Endothelial cell of hepatic sinusoid (primary cell): ENCODE measurements around the gene PREP.
"Not testable (repeated sequence)": the region's sequence is repeated elsewhere in the genome, so short reads cannot be mapped to it uniquely, and the experiment has no call there.

ENCODE experiments used
- in situ Hi-C: cut with HindIII; loops from 2 replicates; pipeline ENCODE4 v1.10.0; 2017; ENCODE audit warnings: low sequenced_read_pairs

The PREP gene

GRCh38 chr6:105402939-105403935, at the start of gene PREP:
Gene PREP (minus strand): TSS chr6:105403082. CDS start chr6:105402891, 191 bp downstream.
- in situ Hi-C loops, result no loop called here

GRCh38 chr6:105452376-105452775, 49.5 kb upstream of the PREP start:
- in situ Hi-C loops, result no loop called here

GRCh38 chr6:105449756-105450390, 47.0 kb upstream of the PREP start:
- in situ Hi-C loops, result no loop called here

- in situ Hi-C loops, result no loop called here
These were observed 42.6 kb upstream of the PREP start for GRCh38 chr6:105445481-105445880.

GRCh38 chr6:105443941-105444340, 41.1 kb upstream of the PREP start:
- in situ Hi-C loops, result no loop called here

GRCh38 chr6:105442369-105442768, 39.5 kb upstream of the PREP start:
- in situ Hi-C loops, result no loop called here

- in situ Hi-C loops, result no loop called here
These were observed 34.4 kb upstream of the PREP start for GRCh38 chr6:105437236-105437635.

GRCh38 chr6:105433723-105434122, 30.8 kb upstream of the PREP start:
- in situ Hi-C loops, result no loop called here

- in situ Hi-C loops, result no loop called here
These were observed 29.9 kb upstream of the PREP start for GRCh38 chr6:105432797-105433196.

- in situ Hi-C loops, result no loop called here
These were observed 28.3 kb upstream of the PREP start for GRCh38 chr6:105431226-105431625.

GRCh38 chr6:105430685-105431084, 27.8 kb upstream of the PREP start:
- in situ Hi-C loops, result no loop called here

GRCh38 chr6:105429676-105430075, 26.8 kb upstream of the PREP start:
- in situ Hi-C loops, result no loop called here

GRCh38 chr6:105428342-105428957, 25.6 kb upstream of the PREP start:
- in situ Hi-C loops, result no loop called here

- in situ Hi-C loops, result no loop called here
These were observed 21.4 kb upstream of the PREP start for GRCh38 chr6:105424175-105424783.

- in situ Hi-C loops, result not testable (repeated sequence)
These were observed 14.1 kb upstream of the PREP start for GRCh38 chr6:105416971-105417370.

- in situ Hi-C loops, result no loop called here
These were observed 6.9 kb upstream of the PREP start for GRCh38 chr6:105409734-105410133.

GRCh38 chr6:105402090-105402938, 568 bp downstream of the PREP start:
- in situ Hi-C loops, result no loop called here

- in situ Hi-C loops, result no loop called here
These were observed 1.4 kb downstream of the PREP start for GRCh38 chr6:105401247-105402089.

GRCh38 chr6:105400501-105400900, 2.4 kb downstream of the PREP start:
- in situ Hi-C loops, result no loop called here
